Prostate gland (tissue), 2 donors: ENCODE data around the gene GNAQ. TPM values are rescaled to one million over a fixed set of nuclear protein-coding genes. Genes with fewer than 3 reads are reported as not detected.

Source experiments
- DNase-seq: peaks from one replicate; pipeline ENCODE4 v3.0.0-alpha.2; 2019; ENCODE audit warnings: low spot score
- H3K27ac ChIP-seq, 2 donors: fragments of 200-600 bp; sonication (generic); 2 replicates each; pipeline ENCODE4 v1.5.1; 2017 to 2019
- H3K27me3 ChIP-seq: fragments of 200-600 bp; sonication (generic); replicated peaks from 2 replicates; pipeline ENCODE4 v1.5.1; 2019; ENCODE audit not compliant: insufficient read depth
- H3K36me3 ChIP-seq, 2 donors: fragments of 200-600 bp; sonication (generic); 1 replicate in 1 of 2; 2 replicates in 1 of 2; pipeline versions ENCODE4 v1.5.1 to v1.8.1; 2017 to 2019
- H3K4me1 ChIP-seq: fragments of 200-600 bp; sonication (generic); replicated peaks from 2 replicates; pipeline ENCODE4 v1.5.1; 2019
- H3K4me3 ChIP-seq, 2 donors: fragments of 200-600 bp; sonication (generic); 2 replicates each; pipeline ENCODE4 v1.5.1; 2017 to 2019
- H3K9me3 ChIP-seq: fragments of 200-600 bp; sonication (generic); 2 replicates; pipeline ENCODE4 v1.5.1; 2017
- POLR2A ChIP-seq: fragments of 450-650 bp; IDR thresholded peaks from one replicate; pipeline ENCODE4 v1.6.1; 2016; ENCODE audit warnings: antibody characterized with exemption, mild to moderate bottlenecking
- POLR2AphosphoS5 ChIP-seq: sonication (generic); formaldehyde crosslinking; IDR thresholded peaks from one replicate; pipeline ENCODE4 v1.6.1; 2017; ENCODE audit warnings: antibody characterized with exemption
- WGBS: methylation state at CpG from one replicate; pipeline ENCODE4 v1.1.5; 2018; 5-methylcytosine and 5-hydroxymethylcytosine counted together
- intact Hi-C: fragments of 100-400 bp; cut with DNase I; formaldehyde crosslinking; loops from one replicate; pipeline ENCODE4 v1.14.2; 2022
- total RNA-seq, 2 donors: library from RNA; depleted of rRNA; stranded (reverse); fragments of >200 nt; gene quantifications; one replicate each; pipeline ENCODE4 v1.1.0, GENCODE V29; 2016
- TF ChIP-seq, protein P1 (sequence below), 4 experiments: fragments of 200-600 bp in 2 of 4; fragments of 450-650 bp in 2 of 4; sonication (generic) in 2 of 4; IDR thresholded peaks; 1 replicate in 3 of 4; 2 replicates in 1 of 4; pipeline ENCODE4 v1.5.1; 2016 to 2019; ENCODE audit warnings: antibody characterized with exemption in 4 of 4, mild to moderate bottlenecking in 2 of 4, moderate library complexity in 2 of 4

The GNAQ gene
- total RNA-seq, 2 donors from 2014 or later, result 35.0 to 43.7 TPM

- no peak overlapping the region for H3K4me3 ChIP-seq
- DNase-seq, result no peak
- TF ChIP-seq, protein P1, sequence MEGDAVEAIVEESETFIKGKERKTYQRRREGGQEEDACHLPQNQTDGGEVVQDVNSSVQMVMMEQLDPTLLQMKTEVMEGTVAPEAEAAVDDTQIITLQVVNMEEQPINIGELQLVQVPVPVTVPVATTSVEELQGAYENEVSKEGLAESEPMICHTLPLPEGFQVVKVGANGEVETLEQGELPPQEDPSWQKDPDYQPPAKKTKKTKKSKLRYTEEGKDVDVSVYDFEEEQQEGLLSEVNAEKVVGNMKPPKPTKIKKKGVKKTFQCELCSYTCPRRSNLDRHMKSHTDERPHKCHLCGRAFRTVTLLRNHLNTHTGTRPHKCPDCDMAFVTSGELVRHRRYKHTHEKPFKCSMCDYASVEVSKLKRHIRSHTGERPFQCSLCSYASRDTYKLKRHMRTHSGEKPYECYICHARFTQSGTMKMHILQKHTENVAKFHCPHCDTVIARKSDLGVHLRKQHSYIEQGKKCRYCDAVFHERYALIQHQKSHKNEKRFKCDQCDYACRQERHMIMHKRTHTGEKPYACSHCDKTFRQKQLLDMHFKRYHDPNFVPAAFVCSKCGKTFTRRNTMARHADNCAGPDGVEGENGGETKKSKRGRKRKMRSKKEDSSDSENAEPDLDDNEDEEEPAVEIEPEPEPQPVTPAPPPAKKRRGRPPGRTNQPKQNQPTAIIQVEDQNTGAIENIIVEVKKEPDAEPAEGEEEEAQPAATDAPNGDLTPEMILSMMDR (IDR thresholded peaks at IDR 0.05), result no peak
- TF ChIP-seq POLR2A (no peak), POLR2AphosphoS5 (no peak)
- H3K27ac ChIP-seq, result no peak overlapping the region
- 96% methylated on average over 1 of the region's 1 CpG for WGBS
- H3K36me3 ChIP-seq, result no peaks in the 10 kb centered on the region
- no peaks in the 10 kb centered on the region for H3K27me3 ChIP-seq
- peaks cover 7% of the 10 kb centered on the region for H3K4me1 ChIP-seq
- no peaks in the 10 kb centered on the region for H3K9me3 ChIP-seq
- intact Hi-C loops, result no loop called here
Observed at GRCh38 chr9:77951369-77951768, 80.2 kb downstream of the GNAQ start.

DNA sequence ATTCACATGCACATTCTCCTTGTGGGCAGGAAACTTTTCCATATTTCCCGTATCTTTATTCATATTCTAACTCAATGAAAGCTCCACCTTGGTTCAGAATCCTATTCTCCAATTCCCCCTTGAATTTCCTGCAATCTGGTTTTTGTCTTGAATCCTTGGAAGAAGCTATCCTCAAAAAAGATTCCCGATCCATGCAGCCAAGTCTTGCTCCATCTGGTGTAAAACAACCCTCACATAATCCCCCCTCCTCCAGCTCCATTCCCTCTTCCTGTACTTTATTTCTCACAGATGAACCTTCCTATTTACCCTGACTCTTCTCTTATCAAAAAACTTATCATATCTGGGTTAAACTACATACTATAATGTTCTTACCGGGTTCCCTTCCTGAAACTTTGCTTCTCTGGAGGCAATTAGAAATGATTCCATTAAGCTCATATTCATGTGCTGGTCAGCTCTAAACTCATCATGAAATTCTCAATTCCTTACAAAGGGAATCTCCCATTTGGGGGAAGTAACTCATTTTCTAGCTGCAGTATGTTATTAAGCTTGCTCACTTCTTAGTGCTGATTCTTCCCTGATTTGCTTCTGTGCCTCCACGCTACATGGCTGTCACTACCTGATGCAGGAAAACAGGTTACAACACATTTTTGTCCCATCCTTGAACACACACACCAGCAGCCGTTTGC lies 81.7 kb downstream of the GNAQ start:
- no peak overlapping the region for H3K4me3 ChIP-seq
- WGBS, result 70% methylated on average over 5 of the region's 5 CpGs
- intact Hi-C loops, result loop anchor here (5.0 kb wide), 1 partner anchor 82 kb away; the partner anchor contains the start of gene GNAQ
- no peaks in the 10 kb centered on the region for H3K9me3 ChIP-seq
- TF ChIP-seq, protein P1 (IDR thresholded peaks at IDR 0.05), result no peak
- TF ChIP-seq POLR2A, result no peak
- TF ChIP-seq POLR2AphosphoS5, result no peak
- DNase-seq, result no peak
- H3K27me3 ChIP-seq, result no peaks in the 10 kb centered on the region
- H3K4me1 ChIP-seq, result peaks cover 7% of the 10 kb centered on the region
- H3K36me3 ChIP-seq, result no peaks in the 10 kb centered on the region
- no peak overlapping the region for H3K27ac ChIP-seq

DNA sequence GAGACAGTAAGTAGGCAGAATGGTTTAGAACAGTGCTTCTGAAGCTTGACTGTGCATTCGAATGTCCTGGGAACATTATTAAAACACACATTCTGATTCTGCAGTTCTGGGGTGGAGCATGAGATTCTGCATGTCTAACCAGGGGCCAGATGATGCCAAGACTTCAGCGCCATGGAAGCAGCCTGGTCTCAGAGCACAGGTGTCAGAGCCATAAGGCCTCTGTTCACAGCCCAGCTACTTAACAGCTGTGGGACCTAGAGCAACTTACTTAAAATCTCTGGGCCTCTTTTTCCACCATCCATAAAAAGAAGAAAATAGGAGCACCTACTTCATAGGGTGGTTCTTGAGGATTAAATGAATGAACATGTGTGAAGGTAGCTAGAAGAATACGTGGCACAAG lies 84.0 kb downstream of the GNAQ start:
- no peak overlapping the region for H3K27ac ChIP-seq
- H3K9me3 ChIP-seq, result no peaks in the 10 kb centered on the region
- DNase-seq, result no peak
- 85% methylated on average over 3 of the region's 3 CpGs for WGBS
- no peak for TF ChIP-seq POLR2A
- TF ChIP-seq POLR2AphosphoS5, result no peak
- TF ChIP-seq, protein P1 (IDR thresholded peaks at IDR 0.05), result no peak
- intact Hi-C loops, result loop anchor here (5.0 kb wide), 1 partner anchor 85 kb away; the partner anchor contains the start of gene GNAQ
- H3K36me3 ChIP-seq, result no peaks in the 10 kb centered on the region
- peaks cover 7% of the 10 kb centered on the region for H3K4me1 ChIP-seq
- no peak overlapping the region for H3K4me3 ChIP-seq
- no peaks in the 10 kb centered on the region for H3K27me3 ChIP-seq

DNA sequence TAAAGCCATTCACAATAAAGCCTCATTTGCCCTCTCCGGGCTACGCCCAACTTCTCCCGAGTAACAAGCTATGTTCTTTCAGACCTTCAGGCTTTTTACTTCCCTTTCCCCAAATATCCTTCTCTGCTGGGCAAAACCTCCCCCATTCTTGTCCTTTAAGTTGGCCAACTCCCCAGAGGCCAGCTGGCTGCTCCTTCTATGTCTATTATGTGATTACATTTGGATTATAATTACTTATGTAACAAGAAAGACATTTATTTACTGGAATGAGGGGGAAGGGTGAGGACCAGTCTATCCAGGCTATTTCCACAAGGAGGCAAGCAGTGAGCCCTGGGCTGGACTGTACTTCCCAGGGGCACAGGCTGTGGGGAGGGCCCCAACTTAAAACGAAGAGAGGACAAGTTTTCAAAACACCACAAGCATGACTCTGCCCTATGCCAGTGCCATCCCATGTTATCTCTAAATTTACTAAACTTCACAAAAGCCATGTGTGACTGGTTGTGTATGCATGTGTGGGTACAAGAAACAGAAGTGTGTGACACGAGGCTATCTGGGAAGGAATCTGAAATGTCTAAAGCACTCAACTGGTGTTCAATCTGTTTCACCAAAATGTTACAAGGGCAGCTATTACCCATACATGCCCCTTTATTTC lies 84.5 kb downstream of the GNAQ start:
- TF ChIP-seq POLR2A (no peak), POLR2AphosphoS5 (peak; percentile 2)
- Histone ChIP-seq H3K36me3 (no peaks in the 10 kb centered on the region), H3K4me3 (no peak overlapping the region), H3K4me1 (peaks cover 7% of the 10 kb centered on the region), H3K27me3 (no peaks in the 10 kb centered on the region), H3K9me3 (no peaks in the 10 kb centered on the region), H3K27ac (peak overlapping the region in 1 of 2 donors; percentile 6)
- intact Hi-C loops, result loop anchor here (5.0 kb wide), 1 partner anchor 85 kb away; the partner anchor contains the start of gene GNAQ
- WGBS, result 29% methylated on average over 5 of the region's 5 CpGs
- peak; percentile 18 for DNase-seq

DNA sequence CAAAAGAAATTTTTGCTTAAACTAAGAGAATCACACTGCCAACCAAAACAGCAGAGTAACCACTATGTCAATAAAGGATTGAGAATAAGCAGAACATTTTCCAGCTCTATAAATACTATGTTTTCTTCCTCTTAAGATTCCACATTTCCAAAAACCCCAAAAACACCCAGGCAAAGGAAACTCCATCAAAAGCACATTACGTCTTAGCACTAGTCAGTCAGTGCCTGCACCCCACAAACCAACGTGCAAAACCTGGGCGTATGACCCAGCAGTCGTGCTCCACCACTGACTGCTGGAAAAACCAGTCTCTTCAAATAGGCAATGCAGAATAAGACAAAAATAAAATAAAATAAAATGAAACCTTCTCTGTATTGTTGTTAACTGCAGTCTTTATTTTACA lies 85.3 kb downstream of the GNAQ start:
- TF ChIP-seq POLR2AphosphoS5, result no peak
- TF ChIP-seq POLR2A, result no peak
- TF ChIP-seq, protein P1 (IDR thresholded peaks at IDR 0.05), result no peak
- Histone ChIP-seq H3K4me3 (no peak overlapping the region), H3K27me3 (no peaks in the 10 kb centered on the region), H3K4me1 (peaks cover 7% of the 10 kb centered on the region), H3K9me3 (no peaks in the 10 kb centered on the region), H3K36me3 (no peaks in the 10 kb centered on the region), H3K27ac (no peak overlapping the region)
- intact Hi-C loops, result loop anchor here (5.0 kb wide), 1 partner anchor 86 kb away; the partner anchor contains the start of gene GNAQ
- 75% methylated on average over 4 of the region's 4 CpGs for WGBS
- DNase-seq, result no peak
